ENCODE data around the gene AQR.

AQR gene

GRCh38 chr15:34838282-34838681, 131.3 kb downstream of the AQR start:
- ChIA-PET CTCF (no interaction called here), POLR2A (no interaction called here)
- no peak for DNase-seq (ENCODE audit: extremely low spot score)
- TF ChIP-seq ZNF384 (IDR thresholded peaks at IDR 0.05) (no peak), PKNOX1 (IDR thresholded peaks at IDR 0.05) (no peak), CTBP1 (IDR thresholded peaks at IDR 0.05; ENCODE audit: borderline replicate concordance) (no peak), LEF1 (IDR thresholded peaks at IDR 0.05; ENCODE audit: borderline replicate concordance) (no peak), SUZ12 (IDR thresholded peaks at IDR 0.05) (no peak)

- CTCF ChIA-PET: no interaction called here
- no peak for DNase-seq (ENCODE audit: extremely low spot score)
- no peak for TF ChIP-seq HDGF (IDR thresholded peaks at IDR 0.05; ENCODE audit: borderline replicate concordance)
- no peak for TF ChIP-seq BHLHE40 (IDR thresholded peaks at IDR 0.05; ENCODE audit: borderline replicate concordance)
- no peak for TF ChIP-seq ZNF384 (IDR thresholded peaks at IDR 0.05)
- TF ChIP-seq FOXM1 (IDR thresholded peaks at IDR 0.05; ENCODE audit: borderline replicate concordance): no peak
- TF ChIP-seq CTBP1 (IDR thresholded peaks at IDR 0.05; ENCODE audit: borderline replicate concordance): no peak
- TF ChIP-seq ARNT (IDR thresholded peaks at IDR 0.05): no peak
- TF ChIP-seq SP1 (IDR thresholded peaks at IDR 0.05): no peak
- POLR2A ChIA-PET: no interaction called here
Observed at GRCh38 chr15:34837246-34838016, 132.1 kb downstream of the AQR start.

- CTCF ChIA-PET: no interaction called here
- no peak for DNase-seq (ENCODE audit: extremely low spot score)
- TF ChIP-seq ZNF384 (IDR thresholded peaks at IDR 0.05) (no peak), FOXM1 (IDR thresholded peaks at IDR 0.05; ENCODE audit: borderline replicate concordance) (no peak), HDGF (IDR thresholded peaks at IDR 0.05; ENCODE audit: borderline replicate concordance) (no peak), ARNT (IDR thresholded peaks at IDR 0.05) (no peak), PKNOX1 (IDR thresholded peaks at IDR 0.05) (no peak), NFRKB (IDR thresholded peaks at IDR 0.05) (no peak), LEF1 (IDR thresholded peaks at IDR 0.05; ENCODE audit: borderline replicate concordance) (no peak), TARDBP (IDR thresholded peaks at IDR 0.05) (no peak), ELF4 (IDR thresholded peaks at IDR 0.05) (no peak), FOXK2 (IDR thresholded peaks at IDR 0.05) (no peak), SP1 (IDR thresholded peaks at IDR 0.05) (no peak), SUZ12 (IDR thresholded peaks at IDR 0.05) (no peak), L3MBTL2 (conservative IDR thresholded peaks at IDR 0.05) (no peak)
- POLR2A ChIA-PET: no interaction called here
Observed at GRCh38 chr15:34828145-34828911, 141.2 kb downstream of the AQR start.

GRCh38 chr15:34821831-34822230, 147.7 kb downstream of the AQR start:
- TF ChIP-seq TARDBP (IDR thresholded peaks at IDR 0.05) (no peak), PKNOX1 (IDR thresholded peaks at IDR 0.05) (no peak), ELF4 (IDR thresholded peaks at IDR 0.05) (no peak), ARNT (IDR thresholded peaks at IDR 0.05) (no peak), LEF1 (IDR thresholded peaks at IDR 0.05; ENCODE audit: borderline replicate concordance) (no peak), SUZ12 (IDR thresholded peaks at IDR 0.05) (no peak), BHLHE40 (IDR thresholded peaks at IDR 0.05; ENCODE audit: borderline replicate concordance) (no peak), FOXK2 (IDR thresholded peaks at IDR 0.05) (no peak), FOXM1 (IDR thresholded peaks at IDR 0.05; ENCODE audit: borderline replicate concordance) (no peak), SP1 (IDR thresholded peaks at IDR 0.05) (no peak), FOXA1 (IDR thresholded peaks at IDR 0.05) (no peak), CTBP1 (IDR thresholded peaks at IDR 0.05; ENCODE audit: borderline replicate concordance) (no peak), L3MBTL2 (conservative IDR thresholded peaks at IDR 0.05) (no peak), HDGF (IDR thresholded peaks at IDR 0.05; ENCODE audit: borderline replicate concordance) (no peak), ZNF384 (IDR thresholded peaks at IDR 0.05) (no peak), NFRKB (IDR thresholded peaks at IDR 0.05) (no peak)
- no peak for DNase-seq (ENCODE audit: extremely low spot score)
- CTCF ChIA-PET: no interaction called here
- POLR2A ChIA-PET: no interaction called here

- TF ChIP-seq BHLHE40 (IDR thresholded peaks at IDR 0.05; ENCODE audit: borderline replicate concordance) (no peak), HDGF (IDR thresholded peaks at IDR 0.05; ENCODE audit: borderline replicate concordance) (no peak), ELF4 (IDR thresholded peaks at IDR 0.05) (no peak), SP1 (IDR thresholded peaks at IDR 0.05) (no peak), CTBP1 (IDR thresholded peaks at IDR 0.05; ENCODE audit: borderline replicate concordance) (no peak), TARDBP (IDR thresholded peaks at IDR 0.05) (no peak), NFRKB (IDR thresholded peaks at IDR 0.05) (no peak), FOXK2 (IDR thresholded peaks at IDR 0.05) (no peak), PKNOX1 (IDR thresholded peaks at IDR 0.05) (no peak), FOXA1 (IDR thresholded peaks at IDR 0.05) (no peak), FOXM1 (IDR thresholded peaks at IDR 0.05; ENCODE audit: borderline replicate concordance) (no peak), LEF1 (IDR thresholded peaks at IDR 0.05; ENCODE audit: borderline replicate concordance) (no peak), L3MBTL2 (conservative IDR thresholded peaks at IDR 0.05) (no peak), ARNT (IDR thresholded peaks at IDR 0.05) (no peak), SUZ12 (IDR thresholded peaks at IDR 0.05) (no peak), ZNF384 (IDR thresholded peaks at IDR 0.05) (no peak)
- no peak for DNase-seq (ENCODE audit: extremely low spot score)
- CTCF ChIA-PET: no interaction called here
- POLR2A ChIA-PET: no interaction called here
Observed at GRCh38 chr15:34820110-34820509, 149.4 kb downstream of the AQR start.
